Panc1 (cell line): ENCODE measurements around the gene CXCL16. TPM values are rescaled to one million over a fixed set of nuclear protein-coding genes. Genes with fewer than 3 reads are reported as not detected.

ENCODE experiments used
- ATAC-seq: fragments of 200-7000 bp; cut with Tn5 transposase; 2 replicates; pipeline ENCODE4 v1.9.1; 2020; ENCODE audit warnings: mild to moderate bottlenecking, moderate library complexity
- BruUV-seq: library from RNA; stranded (reverse); fragments of 400-500 nt; replicated peaks from 2 replicates; lab custom pipeline; 2021; lab: Mats Ljungman, UMichigan
- CTCF ChIA-PET: fragments of 300-600 bp; sonication (Branson Sonifier 250); formaldehyde crosslinking; loops from one replicate; lab custom pipeline; 2022; ENCODE audit warnings: antibody characterized with exemption; lab: Charles Lee
- POLR2A ChIA-PET: fragments of 300-600 bp; sonication (Branson Sonifier 250); formaldehyde crosslinking; loops from one replicate; lab custom pipeline; 2022; ENCODE audit warnings: antibody characterized with exemption; lab: Charles Lee
- DNase-seq: peaks from one replicate; pipeline ENCODE4 v3.0.0-alpha.2; 2010; ENCODE audit warnings: low read depth, low spot score
- H3K27ac ChIP-seq: 2 replicates; pipeline ENCODE4 v1.5.1; 2011; ENCODE audit warnings: mild to moderate bottlenecking, low read length, inconsistent platforms
- H3K27me3 ChIP-seq: fragments of 200-500 bp; sonication (Bioruptor generic); 2 replicates; pipeline ENCODE4 v1.6.0; 2014; ENCODE audit warnings: low read length, inconsistent platforms; ENCODE audit not compliant: control insufficient read depth, insufficient read depth
- H3K36me3 ChIP-seq: fragments of 200-500 bp; sonication (Bioruptor generic); 2 replicates; pipeline ENCODE4 v1.5.1; 2014; ENCODE audit warnings: inconsistent platforms, mild to moderate bottlenecking, low read length, moderate library complexity; ENCODE audit not compliant: control insufficient read depth, insufficient read depth
- H3K4me1 ChIP-seq: 2 replicates; pipeline ENCODE4 v1.5.1; 2011; ENCODE audit warnings: inconsistent platforms, mild to moderate bottlenecking, low read length, moderate library complexity; ENCODE audit not compliant: control insufficient read depth, insufficient read depth
- H3K4me3 ChIP-seq, 2 experiments: 2 replicates each; pipeline ENCODE4 v1.5.1; 2011 to 2012; ENCODE audit warnings: low read depth in 2 of 2, low read length in 2 of 2, mild to moderate bottlenecking in 2 of 2, inconsistent platforms in 1 of 2, moderate library complexity in 1 of 2
- H3K9me3 ChIP-seq: fragments of 200-500 bp; sonication (Bioruptor generic); 2 replicates; pipeline ENCODE4 v1.5.1; 2014; ENCODE audit warnings: low read depth, mild to moderate bottlenecking, inconsistent platforms, low read length, moderate library complexity; ENCODE audit not compliant: control insufficient read depth, insufficient read depth
- CTCF ChIP-seq: fragments of 450-650 bp; IDR thresholded peaks from 2 replicates; pipeline ENCODE4 v1.5.1; 2017; ENCODE audit warnings: mild to moderate bottlenecking
- POLR2AphosphoS5 ChIP-seq: IDR thresholded peaks from 2 replicates; pipeline ENCODE4 v1.6.1; 2012; ENCODE audit warnings: mild to moderate bottlenecking, low read depth, low read length, moderate library complexity
- REST ChIP-seq, 2 experiments: IDR thresholded peaks; 2 replicates each; pipeline ENCODE4 v1.6.1; 2011 to 2012; ENCODE audit warnings: low read depth in 2 of 2, control low read depth in 1 of 2, low read length in 1 of 2, mild to moderate bottlenecking in 1 of 2, moderate library complexity in 1 of 2; ENCODE audit not compliant: insufficient read depth in 1 of 2
- SIN3A ChIP-seq: IDR thresholded peaks from 2 replicates; pipeline ENCODE4 v1.6.1; 2012; ENCODE audit warnings: low read depth, mild to moderate bottlenecking, low read length, moderate library complexity, borderline replicate concordance; ENCODE audit not compliant: insufficient read depth
- TCF7L2 ChIP-seq: IDR thresholded peaks from 2 replicates; pipeline ENCODE4 v1.6.1; 2011; ENCODE audit warnings: mild to moderate bottlenecking, low read depth, low read length, inconsistent platforms
- in situ Hi-C: cut with HindIII; loops from 2 replicates; pipeline ENCODE4 v1.10.0; 2016; ENCODE audit warnings: low sequenced_read_pairs, low pct_unique_long_range_greater_than_20kb
- intact Hi-C: fragments of 100-400 bp; cut with micrococcal nuclease; formaldehyde crosslinking; loops from one replicate; pipeline ENCODE4 v1.10.0; 2022; ENCODE audit not compliant: unreplicated experiment
- total RNA-seq: library from RNA; stranded (reverse); gene quantifications from one replicate; pipeline ENCODE4 v1.2.1, GENCODE V29; 2021; ENCODE audit not compliant: unreplicated experiment

CXCL16 gene
- total RNA-seq, 1 experiment from 2014 or later: 5.3 TPM

- peaks cover 14% of the 10 kb centered on the region for H3K4me1 ChIP-seq
- CTCF ChIA-PET: no interaction called here
Observed at GRCh38 chr17:4717791-4718190, 21.9 kb downstream of the CXCL16 start.

GRCh38 chr17:4716081-4716480, 23.6 kb downstream of the CXCL16 start:
- in situ Hi-C loops (no loop called here), intact Hi-C loops (no loop called here)
- TF ChIP-seq TCF7L2 (no peak), CTCF (no peak), SIN3A (no peak)
- H3K27me3 ChIP-seq: no peaks in the 10 kb centered on the region
- H3K36me3 ChIP-seq: no peaks in the 10 kb centered on the region
- peaks cover 8% of the 10 kb centered on the region for H3K4me1 ChIP-seq
- DNase-seq (no peak), ATAC-seq (no peak)
- CTCF ChIA-PET: no interaction called here
- H3K9me3 ChIP-seq: no peaks in the 10 kb centered on the region
- H3K27ac ChIP-seq: no peak overlapping the region
- H3K4me3 ChIP-seq: no peak overlapping the region
- BruUV-seq: no TSS peak
- POLR2A ChIA-PET: no interaction called here

More at GRCh38 chr17:4717791-4718190, 21.9 kb downstream of the CXCL16 start:
- no peaks in the 10 kb centered on the region for H3K36me3 ChIP-seq
- H3K4me3 ChIP-seq: no peak overlapping the region
- POLR2A ChIA-PET: no interaction called here
- ATAC-seq (no peak), DNase-seq (no peak)
- H3K9me3 ChIP-seq: no peaks in the 10 kb centered on the region
- TF ChIP-seq POLR2AphosphoS5 (no peak), SIN3A (no peak), CTCF (no peak), REST (IDR thresholded peaks at IDR 0.05; ENCODE audit: insufficient read depth in 1 of 2, low read depth in 2 of 2, low read length in 1 of 2) (no peak), TCF7L2 (no peak)
- BruUV-seq: no TSS peak
- in situ Hi-C loops: no loop called here
- no peaks in the 10 kb centered on the region for H3K27me3 ChIP-seq
- no peak overlapping the region for H3K27ac ChIP-seq
- intact Hi-C loops: no loop called here
